GM23248 (cell line): Measurements from ENCODE around the gene PRR9.

ENCODE experiments used
- EZH2 ChIP-seq: fragments of 200-600 bp; sonication (generic); IDR thresholded peaks from 2 replicates; pipeline ENCODE4 v1.6.1; 2018; ENCODE audit warnings: antibody characterized with exemption, mild to moderate bottlenecking; ENCODE audit not compliant: insufficient read depth, poor library complexity, severe bottlenecking
- EZH2phosphoT487 ChIP-seq: fragments of 200-600 bp; sonication (generic); IDR thresholded peaks from 2 replicates; pipeline ENCODE4 v1.6.1; 2018; ENCODE audit warnings: antibody characterized with exemption, moderate library complexity, mild to moderate bottlenecking, low read depth; ENCODE audit not compliant: insufficient read depth

DNA sequence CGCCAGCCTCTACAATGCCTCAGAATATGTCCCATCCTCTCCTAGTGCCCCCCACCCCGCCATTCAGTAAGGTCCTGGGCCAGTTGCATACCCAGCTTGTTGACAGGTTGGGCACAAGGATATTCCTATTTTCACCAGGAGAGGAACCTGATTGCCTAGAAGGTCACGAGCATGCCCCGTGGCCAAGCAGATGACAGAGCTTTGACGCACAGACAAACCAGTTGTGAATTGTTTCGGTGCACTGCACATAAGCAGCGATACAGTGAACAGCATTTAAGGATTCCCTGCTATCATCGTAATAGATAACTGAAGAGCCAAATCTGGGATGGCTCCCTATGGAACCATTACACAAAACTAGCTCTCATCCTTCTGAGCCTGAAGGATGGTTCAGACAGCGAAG, 10.8 kb upstream of the PRR9 start:
- TF ChIP-seq EZH2 (no peak), EZH2phosphoT487 (no peak)
